Fibroblast of skin of abdomen (primary cell): ENCODE data around the gene HIVEP1.

ENCODE experiments used
- DNase-seq: peaks from one replicate; pipeline ENCODE4 v3.0.0-alpha.2; 2013

The HIVEP1 gene

GRCh38 chr6:12020187-12020791 is 8.2 kb downstream of the HIVEP1 start:
- no peak for DNase-seq

DNA sequence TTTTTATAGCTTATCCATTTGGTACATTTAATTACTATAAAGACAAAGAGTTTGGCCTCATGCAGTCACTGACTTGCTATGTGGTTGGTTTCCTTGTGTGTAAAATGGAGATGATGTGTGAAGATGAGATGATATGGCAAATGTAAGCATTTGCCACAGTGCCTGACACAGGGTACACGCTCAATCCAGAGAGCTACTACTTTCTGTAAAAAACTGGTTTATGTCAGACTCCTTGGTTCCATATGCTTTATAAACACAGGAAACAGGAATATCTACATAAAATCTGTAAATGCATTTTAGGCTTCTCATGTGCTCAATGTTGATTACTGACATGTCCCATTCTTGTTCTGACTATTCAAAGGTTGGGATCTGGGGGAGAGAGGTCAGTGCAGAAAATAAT is 10.4 kb downstream of the HIVEP1 start:
- DNase-seq = no peak

DNA sequence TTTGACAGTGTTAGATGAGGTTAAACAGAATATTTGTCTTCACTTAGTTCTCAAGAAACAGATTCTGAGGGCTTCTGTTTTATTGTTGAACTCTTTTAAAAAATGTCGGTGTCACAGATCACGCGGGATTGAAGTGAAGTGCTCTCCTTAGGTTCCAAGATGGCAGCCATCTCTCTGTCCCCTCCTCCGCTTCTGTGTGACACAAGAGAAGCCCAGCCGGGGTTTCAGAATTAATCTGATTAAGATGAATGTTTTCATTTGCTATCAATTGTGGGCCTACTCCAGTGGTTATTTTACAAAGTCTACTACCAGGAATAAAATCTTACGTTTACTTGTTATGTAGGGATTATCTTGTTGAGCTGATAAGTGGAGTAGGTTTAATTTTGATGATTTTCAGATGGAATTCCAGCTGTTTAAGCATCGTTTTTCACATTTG is 10.9 kb downstream of the HIVEP1 start:
- DNase-seq = no peak

DNA sequence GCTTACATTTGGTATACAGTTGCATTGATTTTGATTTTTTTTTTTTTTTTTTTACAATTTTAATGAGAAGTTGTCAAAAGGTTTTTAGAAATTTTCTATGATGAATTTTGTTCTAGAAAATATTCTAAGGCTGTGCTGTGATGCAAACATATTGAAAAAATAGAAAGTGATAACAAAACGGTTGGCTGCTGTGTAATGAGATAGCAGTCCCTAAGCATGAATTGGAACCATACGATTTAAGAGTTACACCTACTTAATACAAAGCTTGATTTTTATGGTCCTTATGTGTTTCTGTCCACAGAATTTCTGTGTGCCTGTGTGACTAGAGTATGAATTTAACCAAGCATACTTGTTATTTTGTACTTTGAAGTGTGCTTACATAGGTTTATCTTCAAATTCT is 12.1 kb downstream of the HIVEP1 start:
- no peak for DNase-seq

- DNase-seq = peak; percentile 72
These were observed 12.8 kb downstream of the HIVEP1 start for GRCh38 chr6:12024699-12025434.

- no peak for DNase-seq
These were observed 14.0 kb downstream of the HIVEP1 start for GRCh38 chr6:12026120-12026519.

- DNase-seq = no peak
These were observed 14.7 kb downstream of the HIVEP1 start for GRCh38 chr6:12026833-12027232.

GRCh38 chr6:12028213-12028612 is 16.1 kb downstream of the HIVEP1 start:
- no peak for DNase-seq

- no peak for DNase-seq
These were observed 18.0 kb downstream of the HIVEP1 start for GRCh38 chr6:12029979-12030737.

GRCh38 chr6:12030993-12031550 is 19.0 kb downstream of the HIVEP1 start:
- DNase-seq = no peak

DNA sequence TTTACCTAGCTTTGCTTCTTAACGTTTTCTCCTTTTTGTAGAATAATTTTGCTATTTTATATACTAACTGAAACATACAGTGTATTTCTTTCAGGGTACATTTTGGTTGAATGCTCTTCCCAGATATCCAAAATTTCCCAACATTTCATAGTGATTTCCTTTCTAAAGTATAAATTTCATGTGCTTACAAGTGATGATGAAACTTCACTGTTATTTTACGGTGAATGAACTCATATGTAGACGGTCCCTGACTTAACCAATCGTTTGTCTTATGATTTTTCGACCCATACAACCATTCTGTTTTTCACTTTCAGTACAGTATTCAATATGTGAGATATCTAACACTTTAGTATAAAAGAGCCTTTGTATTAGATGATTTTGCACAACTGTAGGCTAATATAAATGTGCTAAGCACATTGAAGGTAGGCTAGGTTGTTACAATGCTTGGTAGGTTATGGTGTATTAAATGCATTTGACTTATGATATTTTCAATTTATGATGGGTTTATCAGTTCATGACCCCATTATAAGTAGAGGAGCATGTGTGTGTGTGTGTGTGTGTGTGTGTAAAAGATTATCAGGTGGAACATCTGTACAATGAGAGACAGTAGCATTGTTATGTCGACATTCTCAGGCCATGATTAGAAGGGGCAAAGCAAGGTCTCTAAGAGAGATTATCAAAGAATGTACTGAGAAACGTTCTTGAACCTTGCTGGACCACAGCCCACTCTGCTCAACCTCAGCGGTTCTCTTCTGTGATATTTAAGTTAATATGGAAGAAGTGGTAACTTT is 20.9 kb downstream of the HIVEP1 start:
- DNase-seq = no peak

GRCh38 chr6:12033770-12034169 is 21.7 kb downstream of the HIVEP1 start:
- DNase-seq = peak; percentile 63

- no peak for DNase-seq
These were observed 22.2 kb downstream of the HIVEP1 start for GRCh38 chr6:12034349-12034748.

- peak; percentile 40 for DNase-seq
These were observed 22.7 kb downstream of the HIVEP1 start for GRCh38 chr6:12034837-12035236.

DNA sequence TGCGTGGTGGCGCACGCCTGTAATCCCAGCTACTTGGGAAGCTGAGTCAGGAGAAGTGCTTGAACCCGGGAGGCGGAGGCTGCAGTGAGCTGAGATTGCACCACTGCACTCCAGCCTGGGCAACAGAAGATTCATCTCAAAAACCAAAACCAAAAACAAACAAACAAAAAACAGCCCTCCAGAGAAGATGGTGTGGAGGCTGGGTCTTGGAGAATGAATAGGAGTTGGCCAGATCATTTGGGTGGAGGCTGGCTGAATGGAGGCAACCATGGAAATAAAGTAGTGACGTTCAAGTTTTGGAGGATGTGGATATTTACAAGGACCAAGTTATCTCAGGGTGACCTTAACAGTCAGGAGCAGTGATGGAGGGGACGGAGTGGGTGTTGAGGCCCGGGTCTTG is 24.7 kb downstream of the HIVEP1 start:
- no peak for DNase-seq

DNA sequence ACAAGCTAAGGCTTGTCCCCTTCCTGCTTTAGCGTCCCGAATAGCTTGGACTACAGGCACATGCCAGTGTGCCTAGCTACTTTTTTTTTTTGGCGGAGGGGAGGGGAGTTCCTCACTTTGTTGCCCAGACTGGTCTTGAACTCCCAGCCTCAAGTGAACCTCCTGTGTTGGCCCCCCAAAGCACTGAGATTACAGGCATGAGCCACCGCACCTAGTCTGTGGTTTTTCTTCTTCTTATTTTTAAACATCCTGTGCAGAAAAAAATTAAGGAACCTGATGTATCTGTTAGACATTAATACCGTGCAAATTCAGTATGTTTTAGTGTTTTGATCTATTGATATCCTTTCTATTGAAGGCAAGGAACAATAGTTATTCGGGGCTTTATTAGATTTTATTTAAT is 25.7 kb downstream of the HIVEP1 start:
- no peak for DNase-seq

DNA sequence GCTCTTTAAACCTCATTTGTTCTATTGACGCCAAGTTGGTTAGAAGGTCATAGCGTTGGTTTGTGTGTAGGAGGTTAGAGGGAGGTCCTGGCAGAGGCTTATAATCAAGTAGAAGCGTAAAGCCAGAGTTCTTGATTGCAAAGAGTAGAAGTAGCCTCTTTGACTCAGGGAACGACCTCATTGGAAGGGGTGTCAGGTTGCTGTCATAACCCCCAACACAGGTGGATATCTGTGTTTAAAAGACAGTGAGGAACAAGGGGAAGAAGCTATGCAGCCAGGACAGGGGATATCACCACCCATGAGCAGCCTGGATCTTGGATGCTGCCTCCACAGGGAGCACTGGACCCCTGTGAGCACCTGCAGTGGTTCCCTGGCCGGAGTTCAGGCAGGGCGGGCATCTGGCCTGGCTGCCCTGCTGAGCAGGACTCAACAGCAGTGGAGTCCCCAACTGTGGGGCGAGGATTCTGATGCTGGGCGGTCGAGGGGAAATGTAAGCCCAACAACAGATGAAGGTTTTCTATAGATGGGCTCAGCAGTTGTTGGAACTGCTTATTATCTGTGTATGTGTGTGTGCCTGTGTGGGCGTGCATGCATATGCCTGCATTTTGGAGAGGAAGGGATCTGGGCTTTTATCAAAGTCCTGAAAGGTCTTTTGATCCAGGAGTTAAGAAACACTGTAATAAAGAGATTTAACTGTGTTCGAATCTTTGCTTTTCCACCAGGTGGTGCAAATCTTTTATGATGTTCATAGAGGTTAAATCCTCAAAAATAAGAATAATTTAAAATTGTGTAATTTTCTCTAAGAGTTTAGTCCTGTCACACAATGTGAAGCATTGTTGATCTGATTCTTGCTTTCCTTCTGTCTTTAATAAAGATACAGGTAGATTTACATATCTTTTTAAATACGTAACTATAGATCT is 27.7 kb downstream of the HIVEP1 start:
- no peak for DNase-seq

- DNase-seq = no peak
These were observed 35.2 kb downstream of the HIVEP1 start for GRCh38 chr6:12047304-12047703.

GRCh38 chr6:12047792-12048432 is 35.8 kb downstream of the HIVEP1 start:
- DNase-seq = no peak

- no peak for DNase-seq
These were observed 36.5 kb downstream of the HIVEP1 start for GRCh38 chr6:12048609-12049008.

GRCh38 chr6:12049165-12049564 is 37.1 kb downstream of the HIVEP1 start:
- DNase-seq = no peak
